ENCODE results near the gene TDRD15.

Gene TDRD15

DNA sequence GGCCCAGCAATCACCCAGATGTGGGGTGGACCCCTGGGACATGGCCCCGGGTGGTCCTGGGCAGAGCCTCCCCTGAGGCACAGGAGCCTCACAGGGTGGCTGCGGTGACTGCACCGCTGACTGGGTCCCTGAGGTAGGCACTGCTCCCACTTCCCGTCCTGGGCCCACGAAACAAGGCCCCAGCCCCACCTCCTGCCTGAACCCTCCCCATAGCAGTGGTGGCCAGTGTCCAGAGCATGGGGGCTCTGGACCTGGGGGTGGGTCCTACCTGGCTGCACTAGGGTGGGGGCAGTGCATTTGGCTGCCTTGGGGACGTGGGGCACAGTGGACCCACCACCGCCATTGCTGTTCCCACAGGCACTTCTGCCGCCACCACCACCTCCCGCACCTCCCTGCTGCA lies 39.4 kb downstream of the TDRD15 start:
- no peak for DNase-seq
- peaks cover 0 to 2% of the 10 kb centered on the region in 2 donors for H3K9me3 Mint-ChIP-seq
- H3K27ac Mint-ChIP-seq = no peak overlapping the region
- no peak overlapping the region for H3K4me3 Mint-ChIP-seq
- no peaks in the 10 kb centered on the region for H3K36me3 Mint-ChIP-seq
- no peaks in the 10 kb centered on the region for H3K4me1 Mint-ChIP-seq
- no peak for ATAC-seq (replicated peaks)
- H3K27me3 Mint-ChIP-seq = no peaks in the 10 kb centered on the region

DNA sequence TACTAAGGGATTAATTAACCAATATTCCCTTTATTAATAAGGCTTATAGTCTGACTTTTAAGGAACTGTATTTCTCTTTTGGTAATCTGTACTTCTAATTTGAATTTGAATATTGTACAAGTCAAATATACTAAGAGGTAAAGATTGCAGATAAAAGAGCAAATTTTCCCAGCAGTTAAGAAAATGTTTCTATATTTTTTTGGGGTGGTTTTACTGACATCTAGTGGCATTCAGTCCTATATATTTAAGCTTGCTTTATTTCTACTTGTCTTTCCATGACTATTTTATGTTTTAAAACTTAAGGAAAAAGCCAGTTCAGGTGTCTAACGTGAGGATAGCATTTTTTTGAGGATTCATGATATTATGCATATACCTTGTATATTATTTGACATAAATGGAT lies 41.6 kb downstream of the TDRD15 start:
- Mint-ChIP-seq H3K36me3 (no peaks in the 10 kb centered on the region), H3K4me1 (no peaks in the 10 kb centered on the region), H3K27me3 (peaks cover 6 to 9% of the 10 kb centered on the region in 2 donors), H3K27ac (no peak overlapping the region), H3K9me3 (peaks cover 0 to 7% of the 10 kb centered on the region in 2 donors), H3K4me3 (no peak overlapping the region)
- no peak for ATAC-seq (replicated peaks)
- no peak for DNase-seq

DNA sequence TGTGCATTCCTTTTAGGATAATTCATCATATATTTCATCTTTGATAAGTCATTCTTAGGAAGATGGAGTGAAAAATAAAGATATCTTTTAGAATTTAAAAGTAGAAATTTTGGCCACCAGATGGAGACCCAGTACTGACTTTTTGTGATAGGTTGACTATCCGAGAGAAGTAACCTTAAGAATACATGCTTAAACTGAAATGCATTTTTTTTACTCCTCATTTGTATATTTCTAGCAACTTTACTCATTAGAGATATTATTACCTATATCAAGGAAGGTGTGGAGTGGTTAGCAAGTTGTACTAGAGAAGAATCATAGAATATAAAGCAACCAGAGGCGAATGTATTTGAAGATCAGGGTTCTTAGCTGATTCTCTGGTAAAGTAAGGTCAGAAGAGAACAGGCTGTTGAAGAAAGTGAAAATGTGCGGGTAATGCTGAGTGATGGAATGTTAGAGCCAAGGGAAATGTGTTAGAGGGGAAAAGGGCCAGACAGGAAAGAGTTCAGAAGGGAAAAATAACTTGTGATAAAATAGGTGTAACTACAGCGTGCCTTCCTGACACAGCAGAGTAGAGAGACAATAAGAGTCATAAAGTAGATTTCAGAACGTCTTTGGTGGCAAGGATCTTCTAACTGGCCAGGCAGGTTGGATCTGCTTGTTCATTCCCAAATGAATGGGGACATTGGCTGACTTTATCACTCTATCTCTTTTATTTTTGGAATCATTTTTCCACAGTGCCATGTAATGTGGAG lies 52.3 kb downstream of the TDRD15 start:
- no peaks in the 10 kb centered on the region for H3K4me1 Mint-ChIP-seq
- no peaks in the 10 kb centered on the region for H3K36me3 Mint-ChIP-seq
- H3K9me3 Mint-ChIP-seq = no peaks in the 10 kb centered on the region
- DNase-seq = no peak
- no peak overlapping the region for H3K4me3 Mint-ChIP-seq
- no peak for ATAC-seq (replicated peaks)
- no peak overlapping the region for H3K27ac Mint-ChIP-seq
- peaks cover 0 to 5% of the 10 kb centered on the region in 2 donors for H3K27me3 Mint-ChIP-seq

DNA sequence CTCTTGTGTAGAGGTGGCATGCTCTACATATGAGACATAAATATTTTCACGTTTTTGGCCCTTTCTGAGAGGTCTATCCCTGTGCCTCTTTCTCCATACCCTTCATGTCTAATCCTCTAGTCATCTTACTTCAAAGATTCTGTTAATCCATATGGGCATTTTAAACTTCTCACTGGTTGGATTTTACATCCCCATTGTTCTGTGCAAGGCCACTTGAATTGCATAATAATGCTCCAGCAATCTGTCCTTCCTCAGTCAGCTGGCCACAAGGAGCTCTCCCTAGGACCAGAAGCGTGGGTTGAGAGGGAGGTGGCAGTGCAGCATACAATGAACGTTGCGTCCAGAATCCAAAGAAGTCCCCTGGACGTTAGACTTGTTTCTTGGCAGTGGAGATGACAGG lies 58.2 kb downstream of the TDRD15 start:
- no peaks in the 10 kb centered on the region for H3K36me3 Mint-ChIP-seq
- no peak for ATAC-seq (replicated peaks)

DNA sequence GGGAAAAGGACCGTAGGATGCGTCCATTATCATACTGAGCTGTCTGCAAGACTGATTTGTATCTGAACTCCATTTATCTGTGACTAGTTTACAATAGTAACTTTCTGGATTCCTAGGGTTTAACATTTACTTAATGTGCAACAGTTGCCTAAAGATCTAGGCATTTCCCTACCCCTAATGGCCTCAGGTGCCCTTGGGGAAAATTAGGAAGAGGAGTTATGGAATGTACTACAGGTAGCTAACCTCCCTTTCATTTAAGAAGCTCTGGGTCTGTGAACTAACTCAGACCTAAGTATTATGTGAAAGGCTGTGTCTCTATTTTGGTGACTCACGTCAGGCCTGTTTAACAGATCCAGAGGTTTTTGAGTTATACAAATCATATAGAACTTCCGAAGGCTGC lies 59.5 kb downstream of the TDRD15 start:
- DNase-seq = no peak
- no peaks in the 10 kb centered on the region for H3K27me3 Mint-ChIP-seq
- H3K4me1 Mint-ChIP-seq = no peaks in the 10 kb centered on the region
- no peak for ATAC-seq (replicated peaks)
- peaks cover 0 to 4% of the 10 kb centered on the region in 2 donors for H3K9me3 Mint-ChIP-seq
- no peak overlapping the region for H3K4me3 Mint-ChIP-seq
- no peaks in the 10 kb centered on the region for H3K36me3 Mint-ChIP-seq
- H3K27ac Mint-ChIP-seq = no peak overlapping the region

More for the DNA sequence above, 58.2 kb downstream of the TDRD15 start:
- Mint-ChIP-seq H3K27ac (no peak overlapping the region), H3K4me3 (no peak overlapping the region), H3K4me1 (no peaks in the 10 kb centered on the region), H3K9me3 (peaks cover 0 to 2% of the 10 kb centered on the region in 2 donors), H3K27me3 (no peaks in the 10 kb centered on the region)
- no peak for DNase-seq

GRCh38 chr2:21183726-21184125 lies 60.0 kb downstream of the TDRD15 start:
- Mint-ChIP-seq H3K9me3 (peaks cover 0 to 4% of the 10 kb centered on the region in 2 donors), H3K27me3 (no peaks in the 10 kb centered on the region), H3K36me3 (no peaks in the 10 kb centered on the region), H3K27ac (no peak overlapping the region), H3K4me1 (no peaks in the 10 kb centered on the region), H3K4me3 (no peak overlapping the region)
- DNase-seq (no peak), ATAC-seq (replicated peaks) (no peak)

DNA sequence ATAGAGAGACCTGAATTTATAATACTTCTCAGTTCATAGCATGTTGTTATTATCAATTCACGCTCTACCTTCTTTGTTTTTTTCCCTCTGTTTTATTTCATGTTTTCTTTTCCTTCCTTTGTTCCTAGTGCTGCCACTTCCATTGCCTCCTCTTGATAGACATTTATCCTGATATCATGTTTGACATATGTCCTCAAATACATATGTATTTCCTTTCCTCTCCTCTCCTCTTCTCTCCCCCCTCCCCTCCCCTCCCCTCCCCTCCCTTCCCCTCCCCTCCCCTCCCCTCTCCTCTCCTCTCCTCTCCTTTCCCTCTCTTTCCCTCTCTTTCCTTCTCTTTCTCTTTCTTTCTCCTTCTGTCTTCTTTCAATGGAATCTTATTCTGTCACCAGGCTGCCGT lies 67.8 kb downstream of the TDRD15 start:
- no peaks in the 10 kb centered on the region for H3K27me3 Mint-ChIP-seq
- H3K27ac Mint-ChIP-seq = no peak overlapping the region
- H3K9me3 Mint-ChIP-seq = peaks cover 0 to 4% of the 10 kb centered on the region in 2 donors
- H3K36me3 Mint-ChIP-seq = no peaks in the 10 kb centered on the region
- ATAC-seq (replicated peaks) (no peak), DNase-seq (no peak)
- no peak overlapping the region for H3K4me3 Mint-ChIP-seq
- H3K4me1 Mint-ChIP-seq = no peaks in the 10 kb centered on the region
